H1 (cell line): ENCODE data around the gene LYPD3. TPM values are rescaled to one million over a fixed set of nuclear protein-coding genes. Genes with fewer than 3 reads are reported as not detected.

Source experiments
- CTBP2 ChIP-seq: IDR thresholded peaks from 2 replicates; pipeline ENCODE4 v1.7.0; 2011; ENCODE audit warnings: borderline replicate concordance, mild to moderate bottlenecking, moderate library complexity, mixed read lengths, low read length; ENCODE audit not compliant: insufficient read depth, insufficient read length
- NRF1 ChIP-seq: IDR thresholded peaks from 2 replicates; pipeline ENCODE4 v1.6.1; 2011; ENCODE audit warnings: mild to moderate bottlenecking, low read depth, low read length, improper control_type of control experiment
- PHF8 ChIP-seq: fragments of 200-600 bp; sonication (generic); conservative IDR thresholded peaks from 2 replicates; pipeline ENCODE4 v1.7.1; 2012; ENCODE audit warnings: low read depth, mild to moderate bottlenecking, inconsistent platforms, low read length, moderate library complexity
- RXRA ChIP-seq: IDR thresholded peaks from 2 replicates; pipeline ENCODE4 v1.6.1; 2011; ENCODE audit warnings: low read depth, mild to moderate bottlenecking, low read length, moderate library complexity; ENCODE audit not compliant: insufficient read depth
- SP2 ChIP-seq: IDR thresholded peaks from 2 replicates; pipeline ENCODE4 v1.6.1; 2012; ENCODE audit warnings: mild to moderate bottlenecking, low read length, inconsistent platforms
- polyA plus RNA-seq, 7 experiments: library from polyadenylated mRNA; depleted of rRNA in 3 of 7; stranded (reverse) in 5 of 7; unstranded in 2 of 7; fragments of >200 nt in 5 of 7; fragments of 200-250 nt in 2 of 7; gene quantifications; 1 replicate in 5 of 7; 2 replicates in 1 of 7; 4 replicates in 1 of 7; pipeline versions ENCODE4 v1.2.1 to v1.2.3, GENCODE V29; 2011 to 2013; ENCODE audit warnings: missing spikeins in 2 of 7, mixed read lengths in 2 of 7
- total RNA-seq: library from RNA; stranded (reverse); fragmentation: NEBNext Ultra II Directional; extraction: Animal tissue kit (Norgen Biotek cat#: 25700); gene quantifications from 2 replicates; pipeline ENCODE4 v1.2.1, GENCODE V29; 2021
- TF ChIP-seq, protein P1 (sequence below): fragments of 300-600 bp; sonication (generic); IDR thresholded peaks from 2 replicates; pipeline ENCODE4 v1.7.1; 2012; ENCODE audit warnings: low read length, moderate library complexity, mild to moderate bottlenecking, inconsistent platforms; ENCODE audit not compliant: insufficient replicate concordance

The LYPD3 gene
- total and polyA plus RNA-seq, 2 of the 8 experiments (the other 6 are each of a cell fraction or from before 2014, with no cell fraction given): 4.1 to 16.4 TPM

DNA sequence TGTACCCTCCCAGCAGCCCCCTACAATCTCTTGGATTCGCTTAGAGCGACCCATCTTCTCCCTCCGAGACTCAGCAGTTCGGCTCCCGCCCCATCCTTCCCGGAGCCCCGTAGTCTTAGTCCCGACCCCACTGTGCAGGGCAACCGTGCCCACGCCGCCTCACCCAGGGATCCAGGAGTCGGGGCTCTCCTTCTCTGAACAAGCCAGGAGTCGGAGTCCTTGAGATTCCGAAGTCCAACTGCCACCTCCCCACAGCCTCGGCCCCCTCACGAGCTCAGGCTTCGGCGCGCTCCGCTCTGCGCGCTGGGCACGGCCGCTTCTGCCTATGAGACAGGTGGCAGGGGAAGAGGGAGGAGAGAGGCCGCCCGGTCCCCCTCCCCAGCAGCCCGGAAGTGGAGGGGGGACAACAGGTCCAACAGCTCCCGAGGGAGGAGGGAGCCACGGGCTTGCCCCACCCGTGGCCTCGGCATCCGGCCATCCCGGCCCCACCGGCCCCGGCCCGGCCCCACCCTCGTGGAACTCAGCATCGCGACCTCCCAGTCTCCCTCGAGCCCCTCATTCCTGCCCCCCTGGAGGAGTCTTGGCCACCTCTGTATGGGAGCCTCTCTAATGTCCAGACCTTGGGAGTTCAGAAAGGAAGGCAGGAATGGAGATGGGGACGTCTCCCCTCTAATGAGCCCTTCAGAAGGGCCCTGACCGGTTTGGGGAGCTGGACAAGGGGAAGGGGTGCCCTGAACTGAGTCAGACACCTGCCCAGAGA lies 39.2 kb upstream of the LYPD3 start, which contains the start of gene PHLDB3 (continued):
- TF ChIP-seq, protein P1, sequence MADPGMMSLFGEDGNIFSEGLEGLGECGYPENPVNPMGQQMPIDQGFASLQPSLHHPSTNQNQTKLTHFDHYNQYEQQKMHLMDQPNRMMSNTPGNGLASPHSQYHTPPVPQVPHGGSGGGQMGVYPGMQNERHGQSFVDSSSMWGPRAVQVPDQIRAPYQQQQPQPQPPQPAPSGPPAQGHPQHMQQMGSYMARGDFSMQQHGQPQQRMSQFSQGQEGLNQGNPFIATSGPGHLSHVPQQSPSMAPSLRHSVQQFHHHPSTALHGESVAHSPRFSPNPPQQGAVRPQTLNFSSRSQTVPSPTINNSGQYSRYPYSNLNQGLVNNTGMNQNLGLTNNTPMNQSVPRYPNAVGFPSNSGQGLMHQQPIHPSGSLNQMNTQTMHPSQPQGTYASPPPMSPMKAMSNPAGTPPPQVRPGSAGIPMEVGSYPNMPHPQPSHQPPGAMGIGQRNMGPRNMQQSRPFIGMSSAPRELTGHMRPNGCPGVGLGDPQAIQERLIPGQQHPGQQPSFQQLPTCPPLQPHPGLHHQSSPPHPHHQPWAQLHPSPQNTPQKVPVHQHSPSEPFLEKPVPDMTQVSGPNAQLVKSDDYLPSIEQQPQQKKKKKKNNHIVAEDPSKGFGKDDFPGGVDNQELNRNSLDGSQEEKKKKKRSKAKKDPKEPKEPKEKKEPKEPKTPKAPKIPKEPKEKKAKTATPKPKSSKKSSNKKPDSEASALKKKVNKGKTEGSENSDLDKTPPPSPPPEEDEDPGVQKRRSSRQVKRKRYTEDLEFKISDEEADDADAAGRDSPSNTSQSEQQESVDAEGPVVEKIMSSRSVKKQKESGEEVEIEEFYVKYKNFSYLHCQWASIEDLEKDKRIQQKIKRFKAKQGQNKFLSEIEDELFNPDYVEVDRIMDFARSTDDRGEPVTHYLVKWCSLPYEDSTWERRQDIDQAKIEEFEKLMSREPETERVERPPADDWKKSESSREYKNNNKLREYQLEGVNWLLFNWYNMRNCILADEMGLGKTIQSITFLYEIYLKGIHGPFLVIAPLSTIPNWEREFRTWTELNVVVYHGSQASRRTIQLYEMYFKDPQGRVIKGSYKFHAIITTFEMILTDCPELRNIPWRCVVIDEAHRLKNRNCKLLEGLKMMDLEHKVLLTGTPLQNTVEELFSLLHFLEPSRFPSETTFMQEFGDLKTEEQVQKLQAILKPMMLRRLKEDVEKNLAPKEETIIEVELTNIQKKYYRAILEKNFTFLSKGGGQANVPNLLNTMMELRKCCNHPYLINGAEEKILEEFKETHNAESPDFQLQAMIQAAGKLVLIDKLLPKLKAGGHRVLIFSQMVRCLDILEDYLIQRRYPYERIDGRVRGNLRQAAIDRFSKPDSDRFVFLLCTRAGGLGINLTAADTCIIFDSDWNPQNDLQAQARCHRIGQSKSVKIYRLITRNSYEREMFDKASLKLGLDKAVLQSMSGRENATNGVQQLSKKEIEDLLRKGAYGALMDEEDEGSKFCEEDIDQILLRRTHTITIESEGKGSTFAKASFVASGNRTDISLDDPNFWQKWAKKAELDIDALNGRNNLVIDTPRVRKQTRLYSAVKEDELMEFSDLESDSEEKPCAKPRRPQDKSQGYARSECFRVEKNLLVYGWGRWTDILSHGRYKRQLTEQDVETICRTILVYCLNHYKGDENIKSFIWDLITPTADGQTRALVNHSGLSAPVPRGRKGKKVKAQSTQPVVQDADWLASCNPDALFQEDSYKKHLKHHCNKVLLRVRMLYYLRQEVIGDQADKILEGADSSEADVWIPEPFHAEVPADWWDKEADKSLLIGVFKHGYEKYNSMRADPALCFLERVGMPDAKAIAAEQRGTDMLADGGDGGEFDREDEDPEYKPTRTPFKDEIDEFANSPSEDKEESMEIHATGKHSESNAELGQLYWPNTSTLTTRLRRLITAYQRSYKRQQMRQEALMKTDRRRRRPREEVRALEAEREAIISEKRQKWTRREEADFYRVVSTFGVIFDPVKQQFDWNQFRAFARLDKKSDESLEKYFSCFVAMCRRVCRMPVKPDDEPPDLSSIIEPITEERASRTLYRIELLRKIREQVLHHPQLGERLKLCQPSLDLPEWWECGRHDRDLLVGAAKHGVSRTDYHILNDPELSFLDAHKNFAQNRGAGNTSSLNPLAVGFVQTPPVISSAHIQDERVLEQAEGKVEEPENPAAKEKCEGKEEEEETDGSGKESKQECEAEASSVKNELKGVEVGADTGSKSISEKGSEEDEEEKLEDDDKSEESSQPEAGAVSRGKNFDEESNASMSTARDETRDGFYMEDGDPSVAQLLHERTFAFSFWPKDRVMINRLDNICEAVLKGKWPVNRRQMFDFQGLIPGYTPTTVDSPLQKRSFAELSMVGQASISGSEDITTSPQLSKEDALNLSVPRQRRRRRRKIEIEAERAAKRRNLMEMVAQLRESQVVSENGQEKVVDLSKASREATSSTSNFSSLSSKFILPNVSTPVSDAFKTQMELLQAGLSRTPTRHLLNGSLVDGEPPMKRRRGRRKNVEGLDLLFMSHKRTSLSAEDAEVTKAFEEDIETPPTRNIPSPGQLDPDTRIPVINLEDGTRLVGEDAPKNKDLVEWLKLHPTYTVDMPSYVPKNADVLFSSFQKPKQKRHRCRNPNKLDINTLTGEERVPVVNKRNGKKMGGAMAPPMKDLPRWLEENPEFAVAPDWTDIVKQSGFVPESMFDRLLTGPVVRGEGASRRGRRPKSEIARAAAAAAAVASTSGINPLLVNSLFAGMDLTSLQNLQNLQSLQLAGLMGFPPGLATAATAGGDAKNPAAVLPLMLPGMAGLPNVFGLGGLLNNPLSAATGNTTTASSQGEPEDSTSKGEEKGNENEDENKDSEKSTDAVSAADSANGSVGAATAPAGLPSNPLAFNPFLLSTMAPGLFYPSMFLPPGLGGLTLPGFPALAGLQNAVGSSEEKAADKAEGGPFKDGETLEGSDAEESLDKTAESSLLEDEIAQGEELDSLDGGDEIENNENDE: no peak
- TF ChIP-seq NRF1: no peak
- no peak for TF ChIP-seq CTBP2
- TF ChIP-seq SP2: no peak
- 0 out of 2 replicates have a peak, but pooled peaks have one; percentile 3 for TF ChIP-seq PHF8
- TF ChIP-seq RXRA: no peak
